ENCODE data around the gene RTRAF. TPM values are rescaled to one million over a fixed set of nuclear protein-coding genes. Genes with fewer than 3 reads are reported as not detected.

RTRAF gene
- total and polyA plus RNA-seq, 9 of the 15 experiments (the other 6 are each of a cell fraction or from before 2014, with no cell fraction given) = 126 to 204 (median 155) TPM

- TF ChIP-seq ID3 (CRISPR knock-in tag; IDR thresholded peaks at IDR 0.05) (no peak), ID3 (tag; IDR thresholded peaks at IDR 0.05) (0 out of 2 replicates have a peak, but pooled peaks have one; percentile 18), KLF13 (tag; IDR thresholded peaks at IDR 0.05; ENCODE audit: borderline replicate concordance, low read depth) (no peak), HMGN3 (IDR thresholded peaks at IDR 0.05; ENCODE audit: borderline replicate concordance, extremely low read depth, insufficient read length, low read depth, low read length) (peak; percentile 55), NFYB (IDR thresholded peaks at IDR 0.05; ENCODE audit: extremely low read depth, insufficient read length) (peak; percentile 75), THAP12 (CRISPR knock-in tag; IDR thresholded peaks at IDR 0.05) (0 out of 2 replicates have a peak, but pooled peaks have one; percentile 47), GABPB1 (CRISPR knock-in tag; IDR thresholded peaks at IDR 0.05) (peak; percentile 44; the same call in 1 of the 2 replicates), PBX2 (CRISPR knock-in tag; IDR thresholded peaks at IDR 0.05; ENCODE audit: low read depth) (no peak), PBX2 (tag; conservative IDR thresholded peaks at IDR 0.05; ENCODE audit: low read depth) (peak; percentile 83), CTBP1 (IDR thresholded peaks at IDR 0.05; ENCODE audit: borderline replicate concordance) (peak; percentile 31; the same call in 1 of the 2 replicates), TCFL5 (CRISPR knock-in tag; conservative IDR thresholded peaks at IDR 0.05) (no peak), CREB1 (IDR thresholded peaks at IDR 0.05) (peak; percentile 95), CREB1 (CRISPR knock-in tag; IDR thresholded peaks at IDR 0.05) (peak; percentile 97), L3MBTL2 (IDR thresholded peaks at IDR 0.05) (peak; percentile 50; the same call in 1 of the 2 replicates), EP400 (IDR thresholded peaks at IDR 0.05) (peak; percentile 83; the same call in 1 of the 2 replicates), GABPA (tag; conservative IDR thresholded peaks at IDR 0.05; ENCODE audit: low read depth) (0 out of 2 replicates have a peak, but pooled peaks have one; percentile 31), ASH1L (IDR thresholded peaks at IDR 0.05; ENCODE audit: borderline replicate concordance, low read depth, partially characterized antibody) (peak; percentile 71), TAF1 (IDR thresholded peaks at IDR 0.05; ENCODE audit: control insufficient read depth, extremely low read depth, insufficient read depth, low read length, severe bottlenecking) (peak; percentile 47), SP2 (IDR thresholded peaks at IDR 0.05; ENCODE audit: extremely low read depth, low read depth, low read length, poor library complexity, severe bottlenecking) (peak; percentile 56), MAZ (CRISPR knock-in tag; conservative IDR thresholded peaks at IDR 0.05 in 1 of 2, IDR thresholded peaks at IDR 0.05 in 1 of 2) (0 out of 4 replicates have a peak, but pooled peaks of 1 of the 2 experiments have one; percentile 31)
Measured at GRCh38 chr14:51989293-51990234, at the start of gene RTRAF (continued).

Data from K562 (cell line).